SIG-M5 (cell line): ENCODE data around the gene CLIC4.
"Not testable (repeated sequence)": the region's sequence is repeated elsewhere in the genome, so short reads cannot be mapped to it uniquely, and the experiment has no call there.

Source experiments
- DNase-seq: peaks from one replicate; lab custom pipeline; 2025; lab: John Stamatoyannopoulos, UW

The CLIC4 gene

GRCh38 chr1:24773618-24774017, 28.4 kb downstream of the CLIC4 start:
- DNase-seq, result no peak

DNA sequence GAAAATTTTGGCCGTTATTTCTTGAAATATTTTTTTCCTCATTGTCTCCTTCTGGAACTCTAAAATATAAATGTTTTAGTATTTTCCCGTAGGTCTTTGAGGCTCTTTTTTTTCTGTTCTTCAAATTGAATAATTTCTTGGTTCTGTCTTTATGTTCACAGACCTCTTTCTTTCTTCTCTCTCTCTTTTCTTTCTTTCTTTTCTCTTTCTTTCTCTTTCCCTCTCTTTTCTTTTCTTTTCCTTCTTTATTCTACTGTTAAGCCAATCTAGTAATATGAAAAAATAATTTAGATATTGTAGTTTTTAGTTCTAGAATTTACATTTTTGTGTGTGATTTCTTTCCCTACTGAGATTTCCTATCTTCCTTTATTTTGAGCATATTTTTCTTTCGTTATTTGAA, 30.1 kb downstream of the CLIC4 start:
- DNase-seq, result no peak

GRCh38 chr1:24775916-24776315, 30.7 kb downstream of the CLIC4 start:
- no peak for DNase-seq

DNA sequence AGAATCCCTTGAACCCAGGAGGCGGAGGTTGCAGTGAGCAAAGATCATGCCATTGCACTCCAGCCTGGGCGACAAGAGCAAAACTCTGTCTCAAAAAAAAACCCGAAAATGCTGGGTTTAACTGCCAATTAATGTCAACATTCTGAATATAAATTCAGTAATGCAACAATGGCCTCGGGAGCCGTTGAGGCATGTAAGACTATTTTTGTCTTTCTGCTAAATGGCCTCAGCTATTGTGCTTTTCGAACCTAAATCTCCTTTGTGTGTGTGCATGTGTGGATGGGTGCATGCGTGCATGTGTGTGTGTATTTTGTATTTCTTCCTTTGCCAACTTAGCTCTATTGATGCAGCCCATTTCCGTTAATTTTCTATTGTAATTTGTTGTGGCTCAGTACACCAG, 31.6 kb downstream of the CLIC4 start:
- DNase-seq, result no peak

DNA sequence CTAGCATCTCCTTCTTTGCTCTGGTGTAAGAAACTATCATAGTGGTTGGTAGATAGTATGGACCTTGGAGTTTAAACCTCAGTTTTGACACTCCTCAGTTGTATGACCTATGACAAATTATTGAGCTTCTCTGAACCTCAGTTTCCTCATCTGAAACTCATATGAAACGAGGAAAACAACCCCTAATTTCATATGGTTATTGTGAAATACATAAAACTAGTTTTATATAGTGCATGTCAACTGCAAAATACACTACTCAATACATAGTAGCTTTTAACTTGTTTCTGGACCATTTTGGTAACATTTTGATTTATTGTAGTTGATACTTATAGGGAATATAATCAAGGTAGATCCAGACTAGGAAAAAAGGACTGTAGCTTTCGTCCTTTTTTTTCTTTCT, 32.9 kb downstream of the CLIC4 start:
- DNase-seq, result no peak

- not testable (repeated sequence) for DNase-seq
These were observed 34.0 kb downstream of the CLIC4 start for GRCh38 chr1:24779199-24779598.

DNA sequence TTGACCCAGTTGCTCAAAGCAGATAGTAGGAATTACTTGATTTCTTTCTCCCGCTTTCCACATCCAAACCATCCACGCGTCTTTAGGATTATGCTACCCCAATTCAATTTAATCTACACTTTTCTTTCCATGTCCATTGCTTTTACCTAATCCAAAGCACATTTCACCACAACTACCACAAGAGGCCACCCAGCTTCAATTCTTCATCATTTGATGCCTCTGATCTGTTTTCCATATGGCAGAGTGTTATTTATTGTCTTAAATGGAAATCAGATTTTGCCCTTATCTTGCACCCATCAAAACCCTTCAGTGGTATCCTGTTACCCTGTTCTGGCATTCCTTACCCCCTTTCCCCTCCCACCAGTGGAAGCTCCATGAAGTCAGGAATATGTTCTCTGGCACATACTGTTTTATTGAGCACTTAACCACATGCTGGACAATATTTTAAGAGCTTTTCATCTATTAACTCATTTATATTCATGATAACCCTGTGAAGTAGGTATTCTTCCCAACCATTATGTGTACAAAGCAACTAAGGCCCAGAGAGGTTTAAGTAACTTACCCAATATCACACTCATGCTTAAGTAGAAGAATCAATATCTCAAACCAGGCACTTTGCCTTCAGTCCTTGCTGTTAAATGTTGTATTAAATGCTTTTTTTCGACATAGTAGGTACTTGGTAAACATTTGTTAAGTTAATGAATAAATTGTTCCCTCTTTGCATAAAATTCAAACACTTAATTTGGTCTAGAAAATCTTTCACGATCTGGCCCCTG, 34.6 kb downstream of the CLIC4 start:
- DNase-seq, result no peak

- DNase-seq, result not testable (repeated sequence)
These were observed 35.4 kb downstream of the CLIC4 start for GRCh38 chr1:24780626-24781025.

- DNase-seq, result no peak
These were observed 37.4 kb downstream of the CLIC4 start for GRCh38 chr1:24782689-24783088.

DNA sequence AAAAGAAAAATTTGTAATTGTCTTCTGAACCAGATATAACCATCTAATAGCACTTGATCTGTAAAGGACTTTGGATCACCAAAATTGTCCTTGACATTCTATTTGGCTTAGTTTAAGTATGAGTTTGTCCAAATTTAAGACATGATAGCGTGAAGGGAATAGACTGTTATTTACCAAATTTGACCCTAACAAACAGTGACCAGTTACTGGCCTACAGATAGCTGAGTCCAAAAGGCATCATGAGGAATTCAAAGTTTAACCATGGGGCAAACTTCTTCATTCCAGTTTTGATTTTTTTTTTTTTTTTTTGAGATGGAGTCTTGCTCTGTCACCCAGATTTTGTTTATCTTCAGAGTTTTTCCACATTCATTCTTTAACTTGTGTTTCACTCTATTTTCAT, 38.5 kb downstream of the CLIC4 start:
- no peak for DNase-seq

DNA sequence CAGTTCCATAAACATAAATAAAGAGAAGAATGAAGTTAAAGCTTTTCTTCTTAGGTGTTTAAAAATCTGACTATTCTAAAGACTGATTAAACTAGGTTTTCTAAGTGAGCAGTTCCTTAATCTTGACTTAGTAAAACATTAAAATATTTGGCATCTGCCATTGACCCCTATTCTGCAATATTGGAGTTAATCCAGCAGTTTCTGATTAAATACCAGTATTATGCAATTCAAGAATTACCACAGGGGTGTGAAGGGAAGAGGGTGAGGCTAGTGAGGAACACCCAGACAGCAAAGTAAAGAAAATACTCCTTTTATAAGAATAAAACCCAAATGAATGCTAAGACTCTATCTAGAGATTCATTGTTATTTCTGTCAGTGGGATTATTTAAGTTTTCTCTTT, 40.9 kb downstream of the CLIC4 start:
- no peak for DNase-seq

GRCh38 chr1:24790490-24790889, 45.2 kb downstream of the CLIC4 start:
- no peak for DNase-seq

- DNase-seq, result no peak
These were observed 48.3 kb downstream of the CLIC4 start for GRCh38 chr1:24793447-24794129.

GRCh38 chr1:24794130-24794502, 48.9 kb downstream of the CLIC4 start:
- not testable (repeated sequence) for DNase-seq

DNA sequence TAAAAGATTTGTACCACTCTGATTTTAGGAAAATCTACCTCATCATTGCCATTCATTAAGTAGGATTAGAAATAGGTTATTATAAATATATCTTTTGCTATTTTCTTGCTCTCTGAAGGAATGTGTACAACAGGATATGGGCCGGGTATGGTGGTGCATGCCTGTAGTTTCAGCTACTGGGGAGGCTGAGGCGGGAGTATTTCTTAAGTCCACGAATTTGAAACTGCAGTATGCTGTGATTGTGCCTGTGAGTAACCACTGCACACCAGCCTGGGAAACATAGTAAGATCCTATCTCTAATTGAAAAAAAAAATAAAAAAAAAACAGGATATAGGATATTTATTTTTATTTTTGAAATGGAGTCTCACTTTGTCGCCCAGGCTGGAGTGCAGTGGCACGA, 50.0 kb downstream of the CLIC4 start:
- no peak for DNase-seq

DNA sequence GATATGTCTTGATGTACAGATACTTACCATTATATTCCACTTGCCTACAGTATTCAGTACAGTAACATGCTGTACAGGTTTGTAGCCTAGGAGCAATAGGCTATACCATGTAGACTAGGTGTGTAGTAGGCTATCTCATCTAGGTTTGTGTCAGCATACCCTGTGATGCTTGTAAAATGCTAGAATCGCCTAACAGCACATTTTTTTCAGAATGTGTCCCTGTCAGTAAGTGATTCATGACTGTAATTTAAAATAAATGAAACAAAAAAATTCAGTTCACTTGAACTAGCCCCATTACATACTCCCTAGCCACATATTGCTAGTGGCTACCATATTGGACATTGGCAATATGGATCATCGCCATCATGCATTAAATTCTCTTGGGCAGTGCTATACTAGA, 51.3 kb downstream of the CLIC4 start:
- DNase-seq, result no peak

GRCh38 chr1:24799242-24799641, 54.0 kb downstream of the CLIC4 start:
- not testable (repeated sequence) for DNase-seq

DNA sequence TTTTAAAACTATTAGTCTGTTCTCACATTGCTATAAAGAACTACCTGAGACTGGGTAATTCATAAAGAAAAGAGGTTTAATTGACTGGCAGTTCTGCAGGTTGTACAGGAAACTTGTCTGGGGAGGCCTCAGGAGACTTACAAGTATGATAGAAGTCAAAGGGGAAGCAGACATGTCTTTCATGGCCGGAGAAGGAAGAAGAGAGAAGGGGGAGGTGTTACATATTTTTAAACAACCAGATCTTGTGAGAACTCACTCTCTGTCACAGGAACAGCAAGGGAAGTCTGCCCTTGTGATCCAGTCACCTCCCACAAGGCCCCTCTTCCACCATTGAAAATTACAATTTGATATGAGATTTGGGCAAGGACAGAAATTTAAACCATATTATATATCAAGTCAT, 55.9 kb downstream of the CLIC4 start:
- DNase-seq, result no peak

DNA sequence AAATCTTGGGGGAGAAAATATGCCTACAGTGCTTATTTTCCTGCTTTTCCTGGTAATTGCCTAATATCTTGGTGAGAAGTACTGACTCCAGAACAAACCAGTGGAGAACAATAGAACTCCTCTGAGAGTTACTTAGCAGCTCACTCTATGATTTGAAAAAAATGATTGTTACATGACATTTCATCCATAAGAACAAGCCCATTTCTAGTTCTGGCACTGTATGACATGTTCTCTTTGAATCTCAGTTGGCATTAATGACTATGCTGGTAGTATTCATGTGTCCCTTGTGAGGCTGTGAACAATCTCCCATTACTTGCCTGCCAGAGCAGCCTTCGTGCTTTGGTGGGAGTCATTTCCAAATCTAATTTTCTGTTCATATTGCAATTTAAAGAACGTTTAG, 58.0 kb downstream of the CLIC4 start:
- DNase-seq, result no peak

DNA sequence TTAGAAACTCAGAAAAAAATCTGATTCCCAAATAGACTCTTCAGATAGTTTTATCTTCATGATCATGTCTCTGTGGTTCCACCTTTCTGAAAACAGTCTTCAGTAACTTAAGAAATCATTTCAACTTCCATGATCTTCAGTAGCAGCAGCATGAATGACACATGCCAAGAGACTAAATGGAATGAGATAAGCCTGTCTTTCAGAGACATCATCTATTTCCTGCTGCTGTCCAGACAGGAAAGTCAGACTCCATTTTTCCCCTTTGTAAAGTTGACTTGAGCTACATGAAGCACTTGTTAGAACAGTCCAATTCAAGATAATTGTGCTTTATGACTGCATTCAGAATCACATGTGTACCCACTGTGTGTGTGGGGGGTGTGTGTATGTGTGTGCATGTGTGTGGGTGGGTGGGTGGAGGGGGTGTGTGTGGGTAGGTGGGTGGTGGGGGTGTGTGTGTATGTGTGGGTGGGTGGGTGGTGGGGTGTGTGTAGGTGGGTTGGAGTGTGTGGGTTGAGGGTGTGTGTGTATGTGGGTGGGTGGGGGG, 58.8 kb downstream of the CLIC4 start:
- DNase-seq, result no peak

DNA sequence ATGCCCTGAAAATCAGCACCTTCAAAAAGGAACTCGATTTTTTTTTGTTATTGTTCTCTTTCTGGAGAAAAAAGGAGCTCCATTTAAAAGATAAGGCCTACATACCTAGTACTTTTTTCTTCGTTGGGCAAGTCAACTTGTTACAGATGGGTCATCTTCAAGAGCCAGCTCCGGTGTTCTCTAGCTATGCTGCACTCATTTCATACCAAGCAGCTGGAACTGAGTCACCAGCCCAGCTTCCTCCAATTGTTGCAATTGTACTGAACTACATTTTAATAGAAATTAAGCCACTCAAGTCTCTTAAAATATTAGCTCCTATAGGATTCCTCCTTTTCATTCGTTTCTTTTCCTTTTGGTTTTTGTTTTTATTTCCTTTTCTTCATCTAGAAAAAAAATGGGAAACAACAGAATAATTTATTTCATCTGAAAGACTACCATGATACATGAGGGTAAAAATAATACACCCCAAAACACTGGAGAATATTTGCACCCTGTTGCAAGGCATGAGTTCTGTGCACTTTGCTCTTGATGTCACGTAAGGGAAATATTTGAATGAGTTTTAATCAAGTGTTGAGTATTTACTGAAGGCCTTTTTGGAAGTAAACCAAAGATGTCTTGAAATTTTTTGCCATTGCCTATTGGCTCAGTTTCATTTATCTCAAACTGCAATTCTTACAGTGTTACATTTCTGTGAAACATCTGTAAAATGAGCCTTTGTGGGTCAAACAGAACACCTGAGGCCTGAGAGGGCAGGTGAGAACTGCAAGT, 60.5 kb downstream of the CLIC4 start:
- DNase-seq, result no peak

- DNase-seq, result no peak
These were observed 61.3 kb downstream of the CLIC4 start for GRCh38 chr1:24806588-24806987.

- DNase-seq, result not testable (repeated sequence)
These were observed 66.2 kb downstream of the CLIC4 start for GRCh38 chr1:24811494-24811893.
